Activated T-helper 17 cell treated with anti-CD3 and anti-CD28 coated beads, Interleukin-2, amount 50 U/mL, for 72 hours (primary cell): ENCODE results near the gene RREB1. TPM values are rescaled to one million over a fixed set of nuclear protein-coding genes. Genes with fewer than 3 reads are reported as not detected.

ENCODE experiments used
- ATAC-seq: fragments of 150-1000 bp; cut with Tn5 transposase; replicated peaks from 2 replicates; pipeline ENCODE4 v1.10.0; 2021; ENCODE audit warnings: mild to moderate bottlenecking, moderate library complexity
- H3K27ac Mint-ChIP-seq: one replicate; pipeline ENCODE4 v1.8.0; 2022; ENCODE audit warnings: mixed read lengths
- H3K27me3 Mint-ChIP-seq: one replicate; pipeline ENCODE4 v1.8.0; 2022; ENCODE audit warnings: mixed read lengths
- H3K36me3 Mint-ChIP-seq: one replicate; pipeline ENCODE4 v1.8.0; 2022; ENCODE audit warnings: low read depth, mild to moderate bottlenecking, mixed read lengths
- H3K4me1 Mint-ChIP-seq: one replicate; pipeline ENCODE4 v1.8.0; 2022; ENCODE audit warnings: mixed read lengths
- H3K4me3 Mint-ChIP-seq: one replicate; pipeline ENCODE4 v1.8.0; 2022; ENCODE audit warnings: mild to moderate bottlenecking, mixed read lengths
- H3K9me3 Mint-ChIP-seq: one replicate; pipeline ENCODE4 v1.8.0; 2022; ENCODE audit warnings: mixed read lengths
- total RNA-seq, 2 donors: library from RNA; stranded (reverse); gene quantifications; one replicate each; pipeline ENCODE4 v1.2.3, GENCODE V29; 2022

Gene RREB1
- total RNA-seq, 2 donors from 2014 or later: 14.8 to 21.9 TPM

DNA sequence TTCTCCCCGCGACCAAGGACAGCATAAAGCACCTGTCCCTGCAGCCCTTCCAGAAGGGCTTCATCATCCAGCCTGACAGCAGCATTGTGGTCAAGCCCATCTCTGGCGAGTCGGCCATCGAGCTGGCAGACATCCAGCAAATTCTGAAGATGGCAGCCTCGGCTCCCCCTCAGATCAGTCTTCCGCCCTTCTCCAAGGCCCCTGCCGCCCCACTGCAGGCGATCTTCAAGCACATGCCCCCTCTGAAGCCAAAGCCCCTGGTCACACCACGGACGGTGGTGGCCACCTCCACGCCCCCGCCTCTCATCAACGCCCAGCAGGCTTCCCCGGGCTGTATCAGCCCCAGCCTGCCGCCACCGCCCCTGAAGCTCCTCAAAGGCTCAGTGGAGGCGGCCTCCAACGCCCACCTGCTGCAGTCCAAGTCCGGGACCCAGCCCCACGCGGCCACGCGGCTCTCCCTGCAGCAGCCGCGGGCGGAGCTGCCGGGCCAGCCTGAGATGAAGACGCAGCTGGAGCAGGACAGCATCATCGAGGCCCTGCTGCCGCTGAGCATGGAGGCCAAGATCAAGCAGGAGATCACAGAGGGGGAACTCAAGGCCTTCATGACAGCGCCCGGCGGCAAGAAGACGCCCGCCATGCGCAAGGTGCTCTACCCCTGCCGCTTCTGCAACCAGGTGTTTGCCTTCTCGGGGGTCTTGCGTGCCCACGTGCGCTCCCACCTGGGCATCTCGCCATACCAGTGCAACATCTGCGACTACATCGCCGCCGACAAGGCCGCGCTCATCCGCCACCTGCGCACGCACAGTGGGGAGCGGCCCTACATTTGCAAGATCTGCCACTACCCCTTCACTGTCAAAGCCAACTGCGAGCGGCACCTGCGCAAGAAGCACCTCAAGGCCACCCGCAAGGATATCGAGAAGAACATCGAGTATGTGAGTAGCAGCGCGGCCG, 121.9 kb downstream of the RREB1 start:
- no peak overlapping the region for H3K4me3 Mint-ChIP-seq
- peaks cover 86% of the 10 kb centered on the region for H3K36me3 Mint-ChIP-seq
- H3K27me3 Mint-ChIP-seq: no peaks in the 10 kb centered on the region
- no peak overlapping the region for H3K27ac Mint-ChIP-seq
- H3K4me1 Mint-ChIP-seq: no peaks in the 10 kb centered on the region
- no peaks in the 10 kb centered on the region for H3K9me3 Mint-ChIP-seq
- no peak for ATAC-seq

DNA sequence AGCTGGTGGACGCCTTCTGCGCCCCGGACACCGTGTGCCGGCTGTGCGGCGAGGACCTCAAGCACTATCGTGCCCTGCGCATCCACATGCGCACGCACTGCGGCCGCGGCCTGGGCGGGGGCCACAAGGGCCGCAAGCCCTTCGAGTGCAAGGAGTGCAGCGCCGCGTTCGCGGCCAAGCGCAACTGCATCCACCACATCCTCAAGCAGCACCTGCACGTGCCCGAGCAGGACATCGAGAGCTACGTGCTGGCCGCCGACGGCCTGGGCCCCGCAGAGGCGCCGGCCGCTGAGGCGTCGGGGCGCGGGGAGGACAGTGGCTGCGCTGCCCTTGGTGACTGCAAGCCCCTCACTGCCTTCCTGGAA, 122.5 kb downstream of the RREB1 start:
- H3K27me3 Mint-ChIP-seq: no peaks in the 10 kb centered on the region
- ATAC-seq: no peak
- H3K4me1 Mint-ChIP-seq: no peaks in the 10 kb centered on the region
- no peak overlapping the region for H3K4me3 Mint-ChIP-seq
- H3K27ac Mint-ChIP-seq: no peak overlapping the region
- peaks cover 88% of the 10 kb centered on the region for H3K36me3 Mint-ChIP-seq
- no peaks in the 10 kb centered on the region for H3K9me3 Mint-ChIP-seq

DNA sequence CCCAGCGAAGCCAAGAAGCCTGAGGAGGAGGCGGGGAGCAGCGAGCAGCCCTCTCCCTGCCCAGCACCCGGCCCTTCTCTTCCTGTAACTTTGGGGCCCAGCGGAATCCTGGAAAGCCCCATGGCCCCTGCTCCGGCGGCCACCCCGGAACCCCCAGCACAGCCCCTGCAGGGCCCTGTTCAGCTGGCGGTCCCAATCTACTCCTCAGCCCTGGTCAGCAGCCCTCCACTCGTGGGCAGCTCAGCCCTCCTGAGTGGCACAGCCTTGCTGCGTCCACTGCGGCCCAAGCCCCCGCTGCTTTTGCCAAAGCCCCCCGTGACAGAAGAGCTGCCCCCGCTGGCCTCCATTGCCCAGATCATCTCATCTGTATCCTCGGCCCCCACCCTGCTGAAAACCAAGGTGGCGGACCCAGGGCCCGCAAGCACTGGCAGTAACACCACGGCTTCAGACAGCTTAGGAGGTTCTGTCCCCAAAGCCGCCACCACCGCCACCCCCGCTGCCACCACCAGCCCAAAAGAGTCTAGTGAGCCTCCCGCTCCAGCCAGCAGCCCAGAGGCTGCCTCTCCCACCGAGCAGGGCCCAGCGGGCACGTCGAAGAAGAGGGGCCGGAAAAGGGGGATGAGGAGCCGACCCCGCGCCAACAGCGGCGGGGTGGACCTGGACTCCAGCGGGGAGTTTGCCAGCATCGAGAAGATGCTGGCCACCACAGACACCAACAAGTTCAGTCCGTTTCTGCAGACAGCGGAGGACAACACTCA, 123.4 kb downstream of the RREB1 start:
- peaks cover 88% of the 10 kb centered on the region for H3K36me3 Mint-ChIP-seq
- ATAC-seq: no peak
- H3K9me3 Mint-ChIP-seq: no peaks in the 10 kb centered on the region
- no peak overlapping the region for H3K4me3 Mint-ChIP-seq
- H3K27ac Mint-ChIP-seq: peak overlapping the region; percentile 22
- peaks cover 6% of the 10 kb centered on the region for H3K4me1 Mint-ChIP-seq
- H3K27me3 Mint-ChIP-seq: no peaks in the 10 kb centered on the region

GRCh38 chr6:7232351-7232750, 124.6 kb downstream of the RREB1 start:
- Mint-ChIP-seq H3K9me3 (no peaks in the 10 kb centered on the region), H3K27me3 (no peaks in the 10 kb centered on the region), H3K4me3 (no peak overlapping the region), H3K36me3 (peaks cover 84% of the 10 kb centered on the region), H3K27ac (peak overlapping the region; percentile 22), H3K4me1 (peaks cover 8% of the 10 kb centered on the region)
- no peak for ATAC-seq

DNA sequence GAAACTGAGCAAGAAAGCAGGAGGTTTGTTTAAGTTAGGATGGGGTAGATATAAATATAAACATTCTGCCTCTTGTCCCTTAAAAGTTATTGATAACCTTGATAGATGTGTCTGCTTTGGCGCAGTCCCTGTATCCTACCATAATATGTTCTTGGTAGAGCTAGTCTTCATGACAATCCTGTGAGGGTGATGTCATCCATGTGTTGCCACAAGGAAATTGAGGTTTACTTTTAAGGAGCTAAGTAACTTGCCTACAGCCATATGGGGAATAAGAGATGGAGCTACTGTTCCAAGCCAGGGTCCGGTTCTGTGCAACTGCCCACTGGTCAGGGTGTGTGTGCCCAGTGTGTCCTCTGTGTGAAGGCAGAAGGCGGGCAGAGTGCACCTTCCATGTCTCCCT, 126.8 kb downstream of the RREB1 start:
- Mint-ChIP-seq H3K9me3 (no peaks in the 10 kb centered on the region), H3K27me3 (no peaks in the 10 kb centered on the region), H3K4me1 (peaks cover 8% of the 10 kb centered on the region), H3K36me3 (peaks cover 73% of the 10 kb centered on the region), H3K27ac (no peak overlapping the region), H3K4me3 (no peak overlapping the region)
- no peak for ATAC-seq

DNA sequence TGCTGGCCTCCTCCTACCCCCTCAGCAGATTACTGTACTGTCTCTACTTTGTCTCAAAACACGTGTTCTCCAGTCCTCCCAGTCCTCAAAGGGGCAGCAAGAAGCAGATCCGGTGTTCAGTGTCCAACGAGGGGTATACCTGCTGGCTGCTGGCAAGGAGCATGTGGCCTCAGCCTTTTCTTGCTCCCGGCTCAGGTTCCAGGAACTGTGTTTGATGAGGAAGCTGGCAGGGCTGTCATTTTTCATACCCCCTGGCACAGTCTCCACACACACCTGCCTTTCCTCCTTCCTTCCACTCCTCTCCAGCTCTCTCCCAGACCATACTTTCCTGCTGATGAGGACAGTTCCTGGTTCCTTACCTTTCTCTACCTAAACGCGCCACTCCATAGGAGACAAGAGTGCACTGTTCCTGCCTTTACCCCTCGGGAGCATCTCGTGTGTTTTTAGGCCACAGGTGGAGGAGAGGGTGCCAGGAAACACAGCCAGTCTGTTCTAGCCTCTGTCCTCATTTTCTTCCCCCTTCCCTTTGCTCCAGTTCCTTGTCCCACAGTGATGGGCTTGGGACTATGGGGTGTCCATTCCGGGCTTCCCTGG, 128.0 kb downstream of the RREB1 start:
- Mint-ChIP-seq H3K4me1 (peaks cover 8% of the 10 kb centered on the region), H3K27me3 (no peaks in the 10 kb centered on the region), H3K4me3 (no peak overlapping the region), H3K9me3 (no peaks in the 10 kb centered on the region), H3K36me3 (peaks cover 78% of the 10 kb centered on the region), H3K27ac (peak overlapping the region; percentile 78)
- ATAC-seq: no peak

DNA sequence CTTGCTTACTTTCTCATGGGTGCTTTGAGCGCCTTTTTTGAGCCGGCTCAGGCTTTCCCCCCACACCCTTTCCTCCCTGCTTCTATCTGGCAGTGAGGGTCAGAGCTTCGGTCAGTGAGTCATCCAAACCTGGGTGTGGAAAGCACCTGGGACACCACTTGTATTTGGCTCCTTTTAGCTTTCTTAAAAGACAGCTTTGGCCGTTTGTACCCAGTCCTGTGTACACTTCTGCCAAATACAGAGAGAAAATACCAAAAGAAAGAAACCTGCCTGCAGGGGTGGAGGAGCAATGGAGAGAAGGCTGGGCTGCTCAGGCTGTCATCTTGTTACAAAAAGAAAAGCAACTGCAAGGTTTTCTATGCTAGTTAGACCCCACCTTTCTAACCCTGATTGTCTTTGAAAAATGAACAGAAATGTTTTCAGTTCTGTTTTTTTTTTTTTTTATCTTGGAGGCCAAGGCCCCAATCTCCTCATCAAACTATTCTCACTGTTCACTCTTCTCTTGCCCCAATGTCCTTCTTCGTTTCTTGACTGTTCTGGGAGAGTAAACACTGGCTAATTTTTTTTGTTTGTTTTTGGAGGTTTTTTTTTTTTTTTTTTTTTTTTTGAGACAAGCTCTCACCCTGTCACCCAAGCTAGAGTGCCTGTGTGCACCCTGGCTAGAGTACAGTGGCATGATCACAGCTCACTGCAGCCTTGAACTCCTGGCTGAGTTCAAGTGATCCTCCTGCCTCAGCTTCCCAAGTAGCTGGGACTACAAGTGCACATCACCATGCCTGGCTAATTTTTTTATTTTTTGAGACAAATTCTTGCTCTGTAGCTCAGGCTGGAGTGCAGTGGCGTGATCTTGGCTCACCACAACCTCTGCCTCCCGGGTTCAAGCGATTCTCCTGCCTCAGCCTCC, 128.8 kb downstream of the RREB1 start:
- Mint-ChIP-seq H3K27ac (peak overlapping the region; percentile 78), H3K4me1 (peaks cover 8% of the 10 kb centered on the region), H3K9me3 (no peaks in the 10 kb centered on the region), H3K27me3 (no peaks in the 10 kb centered on the region), H3K4me3 (no peak overlapping the region), H3K36me3 (peaks cover 77% of the 10 kb centered on the region)
- ATAC-seq: peak; percentile 51

- no peak for ATAC-seq
- no peak overlapping the region for H3K4me3 Mint-ChIP-seq
- peaks cover 14% of the 10 kb centered on the region for H3K4me1 Mint-ChIP-seq
- H3K27ac Mint-ChIP-seq: no peak overlapping the region
- H3K36me3 Mint-ChIP-seq: peaks cover 65% of the 10 kb centered on the region
- H3K27me3 Mint-ChIP-seq: no peaks in the 10 kb centered on the region
- no peaks in the 10 kb centered on the region for H3K9me3 Mint-ChIP-seq
These were observed 130.0 kb downstream of the RREB1 start for GRCh38 chr6:7237653-7238188.

DNA sequence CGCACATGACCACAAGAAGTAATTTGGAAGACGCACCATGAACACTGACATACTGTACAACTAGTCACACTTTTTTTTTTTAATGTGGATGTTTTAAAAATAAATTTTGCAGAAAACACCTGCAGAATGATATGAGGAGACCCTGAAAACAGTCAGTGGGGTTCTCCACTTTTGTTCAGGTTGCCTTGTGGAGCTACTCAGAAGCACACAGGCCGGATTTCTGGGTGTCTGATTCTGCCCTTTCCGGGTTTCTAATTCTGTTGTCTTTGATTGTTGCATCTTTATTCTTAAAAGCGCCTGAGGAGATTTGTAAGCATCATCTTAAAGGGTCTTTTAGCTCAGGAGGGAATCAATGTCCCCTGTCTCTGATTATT, 130.8 kb downstream of the RREB1 start:
- Mint-ChIP-seq H3K36me3 (peaks cover 66% of the 10 kb centered on the region), H3K4me3 (no peak overlapping the region), H3K27ac (no peak overlapping the region), H3K4me1 (peaks cover 21% of the 10 kb centered on the region), H3K27me3 (no peaks in the 10 kb centered on the region), H3K9me3 (no peaks in the 10 kb centered on the region)
- no peak for ATAC-seq

DNA sequence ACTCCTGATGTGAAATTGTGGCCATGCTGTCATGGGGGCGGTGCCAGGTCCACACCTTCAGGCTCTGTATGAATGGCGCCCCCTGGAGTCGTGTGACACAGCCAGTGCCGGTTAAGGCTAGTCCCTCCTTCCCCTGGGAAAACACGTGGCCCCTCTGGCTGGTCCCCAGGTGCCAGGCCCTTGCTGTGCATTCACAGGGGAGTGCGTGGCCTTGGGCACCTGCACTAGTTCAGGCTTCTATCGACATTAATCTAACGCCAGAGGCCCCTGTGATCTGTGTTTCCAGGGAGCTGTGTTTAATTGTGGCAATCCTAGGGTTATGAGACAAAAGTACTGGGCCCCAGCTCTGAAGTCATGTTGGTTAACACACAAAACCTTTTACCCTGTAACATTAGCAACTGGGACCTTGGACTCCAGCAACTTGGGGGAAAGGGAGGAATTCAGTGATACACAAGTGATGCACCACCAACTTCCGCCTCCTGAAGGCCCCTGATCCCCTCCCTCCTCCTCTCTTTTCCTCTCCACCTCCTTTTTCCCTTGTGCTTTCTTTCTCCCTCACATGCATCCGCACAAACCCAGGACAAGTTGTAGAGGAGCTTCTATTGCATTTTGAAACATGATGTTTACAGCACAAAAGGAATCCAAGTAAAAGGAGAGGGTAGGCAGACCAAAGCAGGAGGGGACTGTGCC, 131.3 kb downstream of the RREB1 start:
- Mint-ChIP-seq H3K9me3 (no peaks in the 10 kb centered on the region), H3K36me3 (peaks cover 64% of the 10 kb centered on the region), H3K27me3 (no peaks in the 10 kb centered on the region), H3K4me3 (no peak overlapping the region), H3K27ac (no peak overlapping the region), H3K4me1 (peaks cover 21% of the 10 kb centered on the region)
- ATAC-seq: peak; percentile 87

DNA sequence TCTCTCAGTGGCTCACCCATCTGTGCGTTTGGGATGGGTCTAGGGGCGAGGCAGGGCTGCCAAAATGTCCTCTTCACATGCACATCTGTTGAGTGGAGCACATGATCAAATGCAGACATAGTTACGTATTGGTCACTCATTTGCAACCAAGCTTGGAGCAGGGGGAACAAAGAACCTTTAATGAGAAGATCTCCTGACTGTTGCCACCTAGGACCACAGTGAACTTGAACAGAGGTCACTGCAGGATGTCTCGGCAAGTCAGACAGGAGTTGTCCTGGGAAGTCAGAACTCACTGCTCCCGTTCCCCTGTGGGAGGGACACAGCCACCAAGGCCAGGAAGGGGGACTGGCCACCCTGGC, 131.8 kb downstream of the RREB1 start:
- peaks cover 59% of the 10 kb centered on the region for H3K36me3 Mint-ChIP-seq
- peaks cover 21% of the 10 kb centered on the region for H3K4me1 Mint-ChIP-seq
- ATAC-seq: no peak
- H3K27me3 Mint-ChIP-seq: no peaks in the 10 kb centered on the region
- no peak overlapping the region for H3K4me3 Mint-ChIP-seq
- no peaks in the 10 kb centered on the region for H3K9me3 Mint-ChIP-seq
- H3K27ac Mint-ChIP-seq: no peak overlapping the region

DNA sequence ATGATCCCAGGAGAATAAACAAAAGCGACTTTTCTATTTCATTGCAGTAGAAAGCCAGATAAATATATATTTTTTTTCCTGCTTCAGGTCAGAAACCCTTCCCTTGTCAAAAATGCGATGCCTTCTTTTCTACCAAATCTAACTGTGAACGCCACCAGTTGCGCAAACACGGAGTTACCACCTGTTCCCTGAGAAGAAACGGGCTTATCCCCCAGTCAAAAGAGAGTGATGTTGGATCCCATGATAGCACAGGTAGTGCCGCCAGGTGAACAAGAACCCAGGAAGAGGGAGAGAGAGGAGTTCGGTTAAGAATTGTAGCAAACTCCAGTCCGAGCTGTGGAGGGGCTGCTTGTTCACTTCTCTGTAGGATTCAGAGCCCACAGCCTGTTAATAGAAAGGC, 132.6 kb downstream of the RREB1 start:
- H3K9me3 Mint-ChIP-seq: no peaks in the 10 kb centered on the region
- H3K27ac Mint-ChIP-seq: no peak overlapping the region
- no peak for ATAC-seq
- no peaks in the 10 kb centered on the region for H3K27me3 Mint-ChIP-seq
- peaks cover 51% of the 10 kb centered on the region for H3K36me3 Mint-ChIP-seq
- no peak overlapping the region for H3K4me3 Mint-ChIP-seq
- peaks cover 21% of the 10 kb centered on the region for H3K4me1 Mint-ChIP-seq

- ATAC-seq: no peak
- H3K4me3 Mint-ChIP-seq: no peak overlapping the region
- H3K4me1 Mint-ChIP-seq: peaks cover 16% of the 10 kb centered on the region
- no peak overlapping the region for H3K27ac Mint-ChIP-seq
- no peaks in the 10 kb centered on the region for H3K9me3 Mint-ChIP-seq
- peaks cover 51% of the 10 kb centered on the region for H3K36me3 Mint-ChIP-seq
- H3K27me3 Mint-ChIP-seq: no peaks in the 10 kb centered on the region
These were observed 133.4 kb downstream of the RREB1 start for GRCh38 chr6:7241160-7241559.
